SK-N-SH (cell line): ENCODE data around the gene PPP1R14C. TPM values are rescaled to one million over a fixed set of nuclear protein-coding genes. Genes with fewer than 3 reads are reported as not detected.

Experiments used
- CTCF ChIA-PET: fragments of 300-600, 350-600 bp; formaldehyde crosslinking; extraction: SDS; loops from one replicate; lab custom pipeline; 2021; lab: Yijun Ruan, JAX
- POLR2A ChIA-PET: fragments of 350-600 bp; sonication (Branson Sonifier 250); formaldehyde crosslinking; extraction: SDS; loops from one replicate; lab custom pipeline; 2020; ENCODE audit warnings: antibody characterized with exemption, inconsistent platforms; lab: Yijun Ruan, JAX
- DNase-seq: peaks from one replicate; pipeline ENCODE4 v3.0.0; 2012
- H2AFZ ChIP-seq: fragments of 200-600 bp; sonication (generic); 2 replicates; pipeline ENCODE4 v1.8.1; 2016; ENCODE audit warnings: antibody characterized with exemption, mild to moderate bottlenecking, low read depth
- H3F3A ChIP-seq: fragments of 200-600 bp; sonication (generic); replicated peaks from 2 replicates; pipeline ENCODE3; 2016; ENCODE audit warnings: antibody characterized with exemption, mild to moderate bottlenecking; ENCODE audit not compliant: insufficient read depth
- H3K27ac ChIP-seq, 2 experiments: fragments of 200-500 bp in 1 of 2; fragments of 200-600 bp in 1 of 2; sonication (Bioruptor generic) in 1 of 2; sonication (generic), shearing (Covaris generic) in 1 of 2; 2 replicates each; pipeline versions ENCODE4 v1.5.1 to v1.6.1; 2014 to 2016; ENCODE audit warnings: low read depth in 2 of 2, inconsistent platforms in 1 of 2, low read length in 1 of 2, mild to moderate bottlenecking in 1 of 2, mixed read lengths in 1 of 2
- H3K27me3 ChIP-seq: fragments of 200-600 bp; sonication (generic), shearing (Covaris generic); 2 replicates; pipeline ENCODE4 v1.6.1; 2016; ENCODE audit warnings: mixed run types; ENCODE audit not compliant: insufficient read depth
- H3K36me3 ChIP-seq, 2 experiments: fragments of 200-500 bp in 1 of 2; fragments of 200-600 bp in 1 of 2; sonication (Bioruptor generic) in 1 of 2; sonication (generic) in 1 of 2; replicated peaks in 1 of 2; 2 replicates each; pipeline versions ENCODE3 to v1.5.1; 2014 to 2016; ENCODE audit warnings: low read length in 1 of 2, mild to moderate bottlenecking in 1 of 2; ENCODE audit not compliant: insufficient read depth in 2 of 2, control insufficient read depth in 1 of 2
- H3K4me1 ChIP-seq, 2 experiments: fragments of 200-500 bp in 1 of 2; fragments of 200-600 bp in 1 of 2; sonication (Bioruptor generic) in 1 of 2; sonication (generic), shearing (Covaris generic) in 1 of 2; 2 replicates each; pipeline versions ENCODE4 v1.5.1 to v1.6.1; 2014 to 2016; ENCODE audit warnings: low read depth in 1 of 2, low read length in 1 of 2, mixed run types in 1 of 2; ENCODE audit not compliant: insufficient read depth in 2 of 2, control insufficient read depth in 1 of 2
- H3K4me2 ChIP-seq: fragments of 200-600 bp; sonication (generic), shearing (Covaris generic); 2 replicates; pipeline ENCODE4 v1.6.1; 2017; ENCODE audit warnings: mixed run types
- H3K4me3 ChIP-seq, 2 experiments: fragments of 200-500 bp in 1 of 2; fragments of 200-600 bp in 1 of 2; sonication (Bioruptor generic) in 1 of 2; sonication (generic), shearing (Covaris generic) in 1 of 2; 2 replicates each; pipeline versions ENCODE4 v1.5.1 to v1.8.1; 2014 to 2016; ENCODE audit warnings: low read depth in 2 of 2, inconsistent platforms in 1 of 2, low read length in 1 of 2, mild to moderate bottlenecking in 1 of 2, mixed read lengths in 1 of 2, moderate library complexity in 1 of 2
- H3K79me2 ChIP-seq: fragments of 200-600 bp; sonication (generic); 2 replicates; pipeline ENCODE4 v1.8.1; 2017; ENCODE audit warnings: mild to moderate bottlenecking; ENCODE audit not compliant: insufficient read depth
- H3K9ac ChIP-seq: fragments of 200-600 bp; sonication (generic); 2 replicates; pipeline ENCODE4 v1.6.1; 2017; ENCODE audit warnings: mixed run types
- H3K9me2 ChIP-seq: fragments of 200-600 bp; sonication (generic); 2 replicates; pipeline ENCODE4 v1.6.1; 2017; ENCODE audit warnings: mixed run types
- H3K9me3 ChIP-seq: fragments of 200-600 bp; sonication (generic); 2 replicates; pipeline ENCODE4 v1.6.1; 2017; ENCODE audit warnings: mixed run types, mild to moderate bottlenecking, moderate library complexity
- H4K20me1 ChIP-seq: fragments of 200-600 bp; sonication (generic); 2 replicates; pipeline ENCODE4 v1.6.1; 2017; ENCODE audit warnings: mild to moderate bottlenecking, mixed run types; ENCODE audit not compliant: insufficient read depth
- CHD2 ChIP-seq: fragments of 150-350 bp; IDR thresholded peaks from 2 replicates; pipeline ENCODE4 v1.6.1; 2018; ENCODE audit warnings: low read length; ENCODE audit not compliant: partially characterized antibody
- CTCF ChIP-seq: fragments of 200-600 bp; sonication (generic); IDR thresholded peaks from 2 replicates; pipeline ENCODE4 v1.6.1; 2017; ENCODE audit warnings: antibody characterized with exemption, mild to moderate bottlenecking, moderate library complexity
- NFIC ChIP-seq: IDR thresholded peaks from 2 replicates; pipeline ENCODE4 v1.4.0; 2012; ENCODE audit warnings: borderline replicate concordance
- POLR2AphosphoS5 ChIP-seq: IDR thresholded peaks from 2 replicates; pipeline ENCODE4 v1.6.1; 2012; ENCODE audit warnings: low read depth, low read length
- RCOR1 ChIP-seq: fragments of 150-350 bp; IDR thresholded peaks from 2 replicates; pipeline ENCODE4 v1.6.1; 2017; ENCODE audit warnings: antibody characterized with exemption, low read length
- SIN3A ChIP-seq: IDR thresholded peaks from 2 replicates; pipeline ENCODE4 v1.6.1; 2012; ENCODE audit warnings: low read depth, mild to moderate bottlenecking, low read length, moderate library complexity, borderline replicate concordance
- WGBS: methylation state at CpG from one replicate; pipeline ENCODE4 v1.1.6; 2017; ENCODE audit warnings: low lambda C conversion rate; 5-methylcytosine and 5-hydroxymethylcytosine counted together
- polyA plus RNA-seq, 3 experiments: library from polyadenylated mRNA; depleted of rRNA; stranded (reverse); fragments of >200 nt; gene quantifications; 2 replicates each; pipeline ENCODE4 v1.2.3, GENCODE V29; 2012
- TF ChIP-seq, protein P1 (sequence below): IDR thresholded peaks from 2 replicates; pipeline ENCODE4 v1.6.1; 2012; ENCODE audit warnings: mild to moderate bottlenecking, low read depth, low read length, moderate library complexity

PPP1R14C gene
- polyA plus RNA-seq, 1 of the 3 experiments (the other 2 are of a cell fraction): not detected

GRCh38 chr6:150169609-150170008 lies 26.8 kb downstream of the PPP1R14C start:
- no peaks in the 10 kb centered on the region for H3K9me2 ChIP-seq
- no peak overlapping the region for H3K9ac ChIP-seq
- ChIA-PET POLR2A (no interaction called here), CTCF (no interaction called here)
- no peak overlapping the region for H3K4me3 ChIP-seq
- no peaks in the 10 kb centered on the region for H3K9me3 ChIP-seq
- no peak overlapping the region for H3K27ac ChIP-seq
- no peak for DNase-seq
- TF ChIP-seq SIN3A (no peak), RCOR1 (no peak)
- TF ChIP-seq, protein P1, sequence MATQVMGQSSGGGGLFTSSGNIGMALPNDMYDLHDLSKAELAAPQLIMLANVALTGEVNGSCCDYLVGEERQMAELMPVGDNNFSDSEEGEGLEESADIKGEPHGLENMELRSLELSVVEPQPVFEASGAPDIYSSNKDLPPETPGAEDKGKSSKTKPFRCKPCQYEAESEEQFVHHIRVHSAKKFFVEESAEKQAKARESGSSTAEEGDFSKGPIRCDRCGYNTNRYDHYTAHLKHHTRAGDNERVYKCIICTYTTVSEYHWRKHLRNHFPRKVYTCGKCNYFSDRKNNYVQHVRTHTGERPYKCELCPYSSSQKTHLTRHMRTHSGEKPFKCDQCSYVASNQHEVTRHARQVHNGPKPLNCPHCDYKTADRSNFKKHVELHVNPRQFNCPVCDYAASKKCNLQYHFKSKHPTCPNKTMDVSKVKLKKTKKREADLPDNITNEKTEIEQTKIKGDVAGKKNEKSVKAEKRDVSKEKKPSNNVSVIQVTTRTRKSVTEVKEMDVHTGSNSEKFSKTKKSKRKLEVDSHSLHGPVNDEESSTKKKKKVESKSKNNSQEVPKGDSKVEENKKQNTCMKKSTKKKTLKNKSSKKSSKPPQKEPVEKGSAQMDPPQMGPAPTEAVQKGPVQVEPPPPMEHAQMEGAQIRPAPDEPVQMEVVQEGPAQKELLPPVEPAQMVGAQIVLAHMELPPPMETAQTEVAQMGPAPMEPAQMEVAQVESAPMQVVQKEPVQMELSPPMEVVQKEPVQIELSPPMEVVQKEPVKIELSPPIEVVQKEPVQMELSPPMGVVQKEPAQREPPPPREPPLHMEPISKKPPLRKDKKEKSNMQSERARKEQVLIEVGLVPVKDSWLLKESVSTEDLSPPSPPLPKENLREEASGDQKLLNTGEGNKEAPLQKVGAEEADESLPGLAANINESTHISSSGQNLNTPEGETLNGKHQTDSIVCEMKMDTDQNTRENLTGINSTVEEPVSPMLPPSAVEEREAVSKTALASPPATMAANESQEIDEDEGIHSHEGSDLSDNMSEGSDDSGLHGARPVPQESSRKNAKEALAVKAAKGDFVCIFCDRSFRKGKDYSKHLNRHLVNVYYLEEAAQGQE: no peak
- H2AFZ ChIP-seq: no peak overlapping the region
- 24% methylated on average over 4 of the region's 4 CpGs for WGBS
- H3K36me3 ChIP-seq: no peaks in the 10 kb centered on the region
- H4K20me1 ChIP-seq: no peaks in the 10 kb centered on the region
- no peaks in the 10 kb centered on the region for H3F3A ChIP-seq
- peaks cover 11% of the 10 kb centered on the region; the same call in 1 of the 2 replicates for H3K27me3 ChIP-seq
- no peaks in the 10 kb centered on the region for H3K4me1 ChIP-seq
- H3K79me2 ChIP-seq: no peaks in the 10 kb centered on the region
- no peak overlapping the region for H3K4me2 ChIP-seq

GRCh38 chr6:150172929-150173328 lies 30.1 kb downstream of the PPP1R14C start:
- Histone ChIP-seq H3K27me3 (peaks cover 11% of the 10 kb centered on the region; the same call in 1 of the 2 replicates), H4K20me1 (no peaks in the 10 kb centered on the region), H3K27ac (no peak overlapping the region), H3K4me3 (no peak overlapping the region), H3K9me2 (no peaks in the 10 kb centered on the region), H3K79me2 (no peaks in the 10 kb centered on the region), H3K36me3 (no peaks in the 10 kb centered on the region), H3K9ac (no peak overlapping the region), H3K4me1 (no peaks in the 10 kb centered on the region), H3K4me2 (no peak overlapping the region), H3F3A (no peaks in the 10 kb centered on the region), H2AFZ (no peak overlapping the region), H3K9me3 (no peaks in the 10 kb centered on the region)
- no peak for DNase-seq
- WGBS: 2% methylated on average over 2 of the region's 2 CpGs
- ChIA-PET POLR2A (no interaction called here), CTCF (no interaction called here)
- TF ChIP-seq CTCF (no peak), POLR2AphosphoS5 (no peak), CHD2 (no peak), NFIC (no peak)
